Femur (tissue), 1 donor: ENCODE results near the gene ARL8B.
"Not testable (repeated sequence)": the region's sequence is repeated elsewhere in the genome, so short reads cannot be mapped to it uniquely, and the experiment has no call there.

Experiments used
- DNase-seq: peaks from one replicate; pipeline ENCODE4 v3.0.0-alpha.2; 2017

ARL8B gene

GRCh38 chr3:5149306-5149880 is 27.3 kb downstream of the ARL8B start:
- DNase-seq = no peak

- no peak for DNase-seq
These were observed 29.5 kb downstream of the ARL8B start for GRCh38 chr3:5151586-5151985.

GRCh38 chr3:5153074-5153473 is 31.0 kb downstream of the ARL8B start:
- no peak for DNase-seq

DNA sequence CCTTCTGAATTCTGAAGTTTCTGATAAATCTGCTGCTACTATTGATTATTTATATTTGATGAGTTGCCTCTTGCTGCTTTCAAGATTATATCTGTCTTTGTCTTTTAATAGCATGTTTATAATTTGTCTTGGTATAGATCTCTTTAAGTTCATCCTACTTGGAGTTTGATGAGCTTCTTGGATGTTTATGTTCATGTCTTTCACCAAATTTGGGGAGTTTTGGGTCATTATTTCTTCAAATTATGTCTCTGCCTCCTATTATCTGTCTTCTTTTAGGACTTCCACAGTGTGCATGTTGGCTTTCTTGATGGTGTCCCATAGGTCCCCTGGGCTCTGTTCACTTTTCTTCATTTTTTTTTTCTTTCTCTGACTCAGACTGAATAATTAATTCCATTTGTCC is 33.1 kb downstream of the ARL8B start:
- DNase-seq = no peak

- no peak for DNase-seq
These were observed 38.2 kb downstream of the ARL8B start for GRCh38 chr3:5160321-5160720.

DNA sequence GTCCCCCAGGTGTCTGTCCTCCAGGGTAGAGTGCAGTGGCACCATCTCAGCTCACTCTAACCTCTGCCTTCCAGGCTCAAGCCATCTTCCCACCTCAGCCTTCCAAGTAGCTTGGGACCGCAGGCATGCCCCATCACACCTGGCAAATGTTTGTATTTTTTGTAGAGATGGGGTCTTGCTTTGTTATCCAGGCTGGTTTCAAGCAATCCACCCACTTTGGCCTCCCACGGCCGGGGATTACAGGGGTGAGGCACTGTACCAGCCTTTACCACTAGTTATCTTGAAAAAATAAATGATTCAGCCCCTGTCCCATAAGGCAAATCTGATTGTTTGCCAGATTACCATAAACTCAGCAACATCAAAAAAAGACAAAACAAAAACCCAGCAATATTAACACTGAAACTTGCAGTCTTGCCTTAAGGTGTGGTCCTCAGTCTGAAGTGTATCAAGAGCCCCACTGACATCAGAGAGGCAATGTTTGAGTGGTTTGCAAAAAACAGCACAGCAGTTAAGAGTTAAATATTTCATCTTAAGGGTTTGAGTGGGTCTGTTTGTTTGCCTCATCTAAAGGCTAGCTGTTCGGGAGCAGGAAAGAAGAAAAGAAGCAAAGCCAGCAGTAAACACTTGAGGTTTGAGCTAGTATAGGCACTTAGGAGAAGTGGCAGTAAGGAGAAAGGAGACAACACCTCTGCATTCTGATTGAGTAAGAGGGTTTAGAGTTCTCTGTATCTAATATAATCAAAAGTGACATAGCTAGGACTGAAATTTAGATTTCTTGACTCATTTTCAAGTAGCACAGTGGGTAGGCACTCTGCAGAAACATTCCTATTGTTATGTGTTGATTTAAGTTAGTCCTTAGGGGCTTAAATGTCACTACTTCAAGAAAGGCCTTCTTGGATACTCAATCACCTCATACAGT is 39.1 kb downstream of the ARL8B start:
- DNase-seq = no peak

DNA sequence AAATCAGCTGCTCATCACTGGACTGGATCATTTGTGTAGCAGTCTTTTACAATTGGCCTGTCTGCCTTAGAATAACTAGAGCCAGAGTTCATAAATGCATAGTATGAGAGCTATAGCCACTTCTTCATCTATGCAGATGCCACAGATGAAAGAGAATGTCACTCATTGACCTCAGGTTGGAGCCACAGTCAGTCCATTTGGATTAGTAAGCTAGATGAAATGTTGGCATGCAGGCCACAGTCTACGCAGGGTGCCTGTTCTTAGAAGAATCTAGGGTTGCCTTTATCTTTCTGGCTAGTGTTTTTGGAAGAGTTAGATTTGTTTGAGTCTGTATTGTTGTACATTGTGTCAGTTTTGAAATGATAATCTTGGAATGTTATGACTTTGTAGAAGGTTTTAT is 40.0 kb downstream of the ARL8B start:
- no peak for DNase-seq

GRCh38 chr3:5165698-5166097 is 43.6 kb downstream of the ARL8B start:
- DNase-seq = no peak

GRCh38 chr3:5166846-5167245 is 44.8 kb downstream of the ARL8B start:
- DNase-seq = no peak

DNA sequence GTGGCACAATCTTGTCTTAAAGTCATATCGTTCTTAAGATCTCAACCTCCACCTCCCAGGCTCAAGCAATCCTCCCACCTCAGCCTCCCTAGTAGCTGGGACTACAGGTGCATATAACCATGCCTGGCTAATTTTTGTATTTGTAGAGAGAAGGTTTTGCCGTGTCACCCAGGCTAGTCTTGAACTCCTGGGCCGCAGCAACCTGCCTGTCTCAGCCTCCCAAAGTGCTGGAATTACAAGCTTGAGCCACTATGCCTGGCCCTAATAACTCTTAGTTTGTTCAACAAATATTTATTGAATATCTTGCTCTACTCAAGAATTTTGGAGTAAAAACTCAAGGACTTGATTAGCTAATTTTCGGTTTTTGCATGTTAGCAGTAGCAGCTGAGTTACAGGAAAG is 46.0 kb downstream of the ARL8B start:
- no peak for DNase-seq

DNA sequence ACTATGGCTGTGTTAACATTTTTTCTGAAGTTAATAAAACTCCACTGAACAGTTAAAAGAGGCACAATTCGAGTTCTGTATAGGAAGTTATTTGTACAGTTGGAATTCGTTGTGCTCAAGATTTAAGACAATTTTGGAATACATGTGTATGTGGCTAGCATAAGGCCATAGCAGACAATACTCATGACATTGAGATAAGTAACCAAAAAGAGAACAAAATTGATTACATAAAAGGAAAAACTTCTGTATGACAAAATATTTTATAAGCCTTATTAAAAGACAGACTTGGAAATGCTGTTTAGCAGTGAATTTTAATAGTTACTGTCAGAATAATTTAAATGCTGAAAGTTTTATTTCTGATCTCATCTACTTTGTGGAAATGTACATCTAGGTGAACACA is 47.7 kb downstream of the ARL8B start:
- no peak for DNase-seq

DNA sequence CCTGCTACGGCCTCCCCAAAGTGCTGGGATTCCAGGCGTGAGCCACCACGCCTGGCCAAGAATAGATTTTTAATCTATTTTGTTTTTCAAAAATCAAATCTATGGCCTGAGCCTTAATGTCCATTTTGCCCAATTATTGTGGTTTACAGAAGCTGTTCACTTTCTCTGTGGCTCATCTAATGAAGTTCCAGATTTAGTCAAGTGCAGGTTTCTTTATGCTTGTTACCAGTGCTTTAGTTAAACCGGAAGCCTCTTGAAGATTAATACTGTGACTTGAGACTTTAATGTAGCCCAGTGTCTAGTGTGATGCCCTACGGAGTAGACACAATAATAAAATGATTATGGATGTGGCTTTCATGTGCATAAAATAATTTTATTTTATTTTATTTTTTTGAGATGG is 48.9 kb downstream of the ARL8B start:
- no peak for DNase-seq

GRCh38 chr3:5172018-5172417 is 49.9 kb downstream of the ARL8B start:
- no peak for DNase-seq

DNA sequence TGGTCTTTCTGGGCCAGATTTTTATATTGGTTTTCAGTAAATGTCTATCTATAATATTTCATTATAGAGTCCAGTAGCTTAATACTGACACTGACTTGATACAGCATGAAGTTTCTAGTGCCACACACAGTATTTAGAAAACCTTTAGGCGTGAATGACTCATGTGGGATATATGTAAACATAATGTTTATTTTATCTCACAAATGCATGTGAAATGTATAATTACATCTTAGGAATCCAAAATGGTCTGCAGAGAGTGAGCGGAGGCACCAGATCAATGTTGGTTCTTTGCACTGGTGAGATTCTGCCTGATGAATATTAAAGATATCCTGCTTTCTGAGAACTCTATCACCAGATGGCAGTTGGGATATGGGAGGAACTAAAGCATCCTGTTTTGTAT is 56.9 kb downstream of the ARL8B start:
- not testable (repeated sequence) for DNase-seq

DNA sequence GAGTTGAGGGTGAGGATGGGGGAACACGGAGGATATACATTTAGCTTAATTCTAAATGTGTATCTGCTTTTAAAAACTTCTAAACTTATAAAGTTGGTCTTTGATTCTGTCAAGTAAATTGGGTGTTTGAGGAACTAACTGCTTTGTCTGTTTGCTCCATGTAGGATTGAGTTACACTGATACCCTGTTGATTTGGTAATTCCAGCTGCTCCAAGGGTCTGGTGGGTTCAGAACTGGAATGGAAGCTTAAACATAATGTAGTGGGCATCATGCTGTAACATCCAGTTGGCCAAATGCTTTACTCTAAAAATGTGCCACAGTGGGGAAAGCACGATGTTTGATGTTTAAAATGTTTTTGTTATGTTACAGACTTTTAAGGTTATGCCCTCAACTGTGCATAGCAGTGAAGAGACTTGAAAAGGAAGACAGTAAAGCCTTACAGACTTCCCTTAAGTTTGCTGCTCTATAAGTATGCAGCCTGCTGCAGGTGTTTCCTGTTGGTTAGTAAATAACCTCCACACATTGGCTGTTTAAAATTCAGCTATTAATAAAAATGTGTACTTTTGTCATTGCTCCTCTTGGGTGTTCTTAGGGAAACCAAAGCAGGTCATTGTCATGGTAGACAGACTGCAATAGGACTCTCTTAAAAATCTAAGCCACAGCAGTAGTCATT is 59.5 kb downstream of the ARL8B start:
- no peak for DNase-seq

- not testable (repeated sequence) for DNase-seq
These were observed 61.6 kb downstream of the ARL8B start for GRCh38 chr3:5183714-5184113.

- no peak for DNase-seq
These were observed 62.4 kb downstream of the ARL8B start for GRCh38 chr3:5184499-5184898.

DNA sequence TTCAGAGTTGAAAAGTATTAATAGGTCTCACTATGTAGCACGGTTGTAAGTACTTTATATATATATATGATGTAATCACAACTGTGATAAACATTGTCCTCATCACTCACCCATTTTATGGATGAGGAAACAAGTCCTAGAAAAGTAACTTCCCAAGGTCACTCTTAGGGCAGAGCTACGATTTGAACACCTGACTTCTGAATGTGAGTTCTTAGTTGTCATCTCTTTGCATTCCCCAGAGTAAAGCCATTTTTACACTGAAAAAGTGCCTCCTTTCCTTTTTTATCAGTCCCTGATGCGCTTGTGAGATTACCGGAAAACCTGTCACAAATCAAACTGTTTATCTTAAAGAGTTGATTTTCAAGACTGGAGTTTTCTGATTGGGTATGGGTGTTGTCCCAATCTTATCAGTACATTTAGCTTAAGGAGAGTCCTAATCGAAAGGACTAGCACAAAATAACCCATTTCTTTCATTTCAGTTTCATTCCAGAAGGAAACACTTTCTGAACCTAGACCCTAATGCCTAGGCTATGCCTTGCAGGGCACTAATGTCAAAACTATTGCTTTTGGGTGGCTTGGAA is 63.1 kb downstream of the ARL8B start:
- DNase-seq = no peak

GRCh38 chr3:5186089-5186857 is 64.2 kb downstream of the ARL8B start:
- peak; percentile 42 for DNase-seq

GRCh38 chr3:5186858-5187155 is 64.7 kb downstream of the ARL8B start:
- no peak for DNase-seq

DNA sequence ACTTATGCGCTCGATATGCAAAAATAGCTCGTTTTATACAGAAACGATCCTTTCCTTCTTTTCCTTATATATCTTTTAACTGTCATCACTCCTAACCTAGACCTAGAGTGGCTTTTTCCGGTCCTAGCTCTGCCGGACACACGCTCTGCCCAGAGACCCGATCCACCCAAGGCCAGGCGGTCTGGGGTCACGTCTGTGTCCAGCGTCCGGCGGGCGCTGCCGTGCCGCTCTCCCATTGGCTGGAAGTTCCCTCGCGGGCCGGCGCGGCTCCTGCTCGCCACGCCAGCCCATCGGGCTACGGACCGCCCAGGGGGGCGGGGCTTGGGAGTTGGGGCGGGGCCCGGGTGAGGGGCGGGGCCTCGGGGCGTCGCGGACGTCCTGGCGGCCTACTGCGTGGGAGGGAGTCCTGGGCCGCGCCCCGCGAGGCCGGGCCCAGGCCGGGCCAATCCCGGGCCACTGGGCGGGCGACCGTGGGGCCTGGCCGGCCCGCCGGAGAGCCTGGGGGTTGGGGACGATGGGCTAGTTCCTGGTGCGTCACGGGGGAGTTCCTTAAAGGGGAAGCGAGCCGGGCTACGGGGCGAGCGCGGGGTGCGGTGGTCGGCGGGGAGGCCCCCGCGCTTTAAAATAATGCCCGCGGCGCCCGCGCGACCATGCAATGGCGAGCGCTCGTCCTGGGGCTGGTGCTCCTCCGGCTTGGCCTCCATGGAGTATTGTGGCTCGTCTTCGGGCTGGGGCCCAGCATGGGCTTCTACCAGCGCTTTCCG is 65.2 kb downstream of the ARL8B start, which contains the start of gene EDEM1:
Gene EDEM1 (plus strand): TSS at position 552 of the 764 bp plus-strand sequence. CDS start 99 bp downstream, at position 651.
- peak; percentile 98 for DNase-seq

GRCh38 chr3:5187920-5188418 is 65.9 kb downstream of the ARL8B start:
- peak; percentile 51 for DNase-seq
